Activated CD8-positive, alpha-beta memory T cell treated with anti-CD3 and anti-CD28 coated beads for 36 hours (primary cell): Measurements from ENCODE around the gene OR7A5. TPM values are rescaled to one million over a fixed set of nuclear protein-coding genes. Genes with fewer than 3 reads are reported as not detected.
"Not testable (repeated sequence)": the region's sequence is repeated elsewhere in the genome, so short reads cannot be mapped to it uniquely, and the experiment has no call there.

Experiments
- CTCF ChIA-PET: fragments of 350-600 bp; sonication (Branson Sonifier 250); formaldehyde crosslinking; loops from one replicate; lab custom pipeline; 2021; ENCODE audit warnings: antibody characterized with exemption; lab: Charles Lee
- POLR2A ChIA-PET: fragments of 350-600 bp; sonication (Branson Sonifier 250); formaldehyde crosslinking; loops from one replicate; lab custom pipeline; 2021; ENCODE audit warnings: antibody characterized with exemption; lab: Charles Lee
- total RNA-seq, 2 experiments: library from RNA; stranded (reverse); gene quantifications; one replicate each; pipeline ENCODE4 v1.2.3, GENCODE V29; 2021

OR7A5 gene
- total RNA-seq: not detected

GRCh38 chr19:14835011-14835410 lies at the start of gene OR7A5, which contains the start of gene OR7C1:
Gene OR7A5, minus strand, starts transcription at chr19:14835185. Its CDS starts 6,944 bp downstream, at chr19:14828241.
Gene OR7C1, minus strand, starts transcription at chr19:14835185. Its CDS starts 35,049 bp downstream, at chr19:14800136.
- ChIA-PET CTCF (no interaction called here), POLR2A (no interaction called here)

DNA sequence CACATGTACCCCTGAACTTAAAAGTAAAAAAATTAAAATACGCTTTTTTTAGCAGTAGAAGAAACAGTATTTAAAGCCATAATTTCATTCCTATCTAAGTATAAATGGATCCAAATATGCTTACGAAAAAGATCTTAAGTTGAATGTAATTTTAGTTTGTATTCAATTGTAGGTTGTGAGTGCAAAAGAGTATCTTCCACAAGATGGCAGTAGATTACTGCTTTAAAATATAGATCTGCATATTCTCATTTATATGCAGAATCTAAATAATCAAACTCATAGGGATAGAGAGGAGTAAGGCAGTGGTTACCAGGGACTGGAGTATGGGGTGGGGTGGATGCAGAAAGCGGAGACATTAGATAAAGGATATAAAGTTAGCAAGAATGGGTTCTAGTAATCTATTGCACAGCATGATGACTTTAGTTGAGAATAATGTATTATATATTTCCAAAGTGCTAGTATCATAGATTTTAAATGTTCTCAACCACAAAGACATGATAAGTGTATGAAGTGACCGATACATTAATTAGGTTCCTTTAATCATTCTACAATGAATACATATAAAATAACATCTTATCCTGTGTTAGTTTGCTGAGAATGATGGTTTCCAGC lies 36.7 kb upstream of the OR7A5 start:
- ChIA-PET CTCF (no interaction called here), POLR2A (no interaction called here)

- POLR2A ChIA-PET: no interaction called here
- CTCF ChIA-PET: no interaction called here
Measured at GRCh38 chr19:14868497-14868896, 33.5 kb upstream of the OR7A5 start.

GRCh38 chr19:14848822-14849221 lies 13.8 kb upstream of the OR7A5 start, which contains the start of gene OR7A10:
Gene OR7A10, minus strand, starts transcription at chr19:14848922. Its CDS starts 7,045 bp downstream, at chr19:14841877.
- ChIA-PET POLR2A (no interaction called here), CTCF (interaction anchor here (0.7 kb wide), 1 partner anchor 59 kb away, joined by 3 read pairs; no protein-coding TSS in a partner anchor)

- ChIA-PET CTCF (no interaction called here), POLR2A (no interaction called here)
Measured at GRCh38 chr19:14843578-14843977, 8.6 kb upstream of the OR7A5 start.

DNA sequence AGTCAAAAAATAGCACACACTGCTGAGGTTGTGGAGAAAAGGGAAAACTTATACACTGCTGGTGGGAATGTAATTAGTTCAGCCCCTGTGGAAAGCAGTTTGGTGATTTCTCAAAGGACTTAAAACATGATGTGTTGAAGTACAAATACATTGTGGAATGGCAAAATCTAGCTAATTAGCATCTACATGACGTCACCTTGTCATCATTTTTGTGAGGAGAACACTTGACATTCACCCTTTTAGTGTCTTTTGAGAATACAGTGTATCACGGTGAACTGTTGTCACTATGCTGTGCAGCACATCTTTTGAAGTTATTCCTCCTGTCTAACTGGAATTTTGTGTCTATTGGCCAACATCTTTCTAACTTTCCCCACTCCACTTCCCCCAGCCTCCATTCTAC lies 8.2 kb upstream of the OR7A5 start:
- POLR2A ChIA-PET: no interaction called here
- CTCF ChIA-PET: no interaction called here

DNA sequence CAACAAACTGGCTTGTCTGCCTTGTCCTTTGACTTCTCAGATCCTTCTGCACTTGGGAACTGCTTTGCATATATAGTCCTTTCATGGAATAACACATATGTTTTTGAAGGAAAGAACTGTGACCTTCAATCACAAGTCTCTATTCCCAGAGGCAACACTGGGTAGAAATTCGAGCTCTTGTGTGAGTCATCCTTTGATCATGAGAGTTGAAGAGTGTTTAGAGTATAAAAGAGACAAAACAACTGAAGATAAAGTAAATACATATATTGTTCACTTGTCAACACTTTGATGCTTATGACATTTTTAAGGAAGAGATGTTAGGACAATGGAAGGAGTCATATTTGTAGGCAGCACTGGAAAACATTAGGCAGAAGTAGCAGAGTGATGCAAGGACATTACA lies 5.2 kb upstream of the OR7A5 start:
- POLR2A ChIA-PET: no interaction called here
- CTCF ChIA-PET: no interaction called here

DNA sequence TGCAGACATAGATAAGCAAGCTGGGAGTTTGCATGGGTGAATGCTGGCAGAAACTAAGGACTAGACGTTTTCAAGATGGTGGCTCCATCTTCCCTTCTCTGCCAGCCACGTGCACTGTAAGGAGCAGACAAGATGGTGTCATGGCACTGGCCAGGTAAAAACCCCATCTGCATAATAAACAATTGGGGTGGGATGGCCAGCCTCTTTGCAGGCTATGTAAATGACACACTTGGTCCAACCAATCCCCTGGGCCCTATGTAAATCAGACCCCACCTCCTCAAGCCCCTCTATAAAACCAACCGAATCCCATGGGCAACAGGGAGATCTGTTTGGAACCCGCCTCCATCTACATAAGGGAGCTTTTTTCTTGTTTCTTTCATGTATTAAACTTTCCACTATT lies 2.4 kb upstream of the OR7A5 start:
- POLR2A ChIA-PET: no interaction called here
- CTCF ChIA-PET: no interaction called here

GRCh38 chr19:14830702-14831101 lies 4.3 kb downstream of the OR7A5 start:
- ChIA-PET CTCF (no interaction called here), POLR2A (no interaction called here)

DNA sequence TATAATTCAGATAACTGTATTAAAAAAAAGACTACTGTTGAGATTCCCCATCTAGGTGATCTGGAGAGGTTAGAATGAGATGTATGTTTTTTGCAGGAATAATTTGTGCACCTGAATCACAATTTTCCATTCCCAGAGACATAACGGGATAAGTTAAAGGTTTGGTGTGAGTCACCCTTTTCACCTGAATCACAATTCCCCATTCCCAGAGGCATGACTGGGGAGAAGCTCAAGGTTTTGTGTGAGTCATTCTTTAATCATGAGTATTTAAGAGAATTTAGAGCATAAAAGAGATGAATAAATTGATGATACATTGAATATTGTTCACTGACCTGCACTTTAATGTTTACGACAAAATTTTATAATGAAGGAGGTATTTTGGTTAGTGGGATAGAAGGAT lies 9.0 kb downstream of the OR7A5 start:
- POLR2A ChIA-PET: no interaction called here
- CTCF ChIA-PET: no interaction called here

DNA sequence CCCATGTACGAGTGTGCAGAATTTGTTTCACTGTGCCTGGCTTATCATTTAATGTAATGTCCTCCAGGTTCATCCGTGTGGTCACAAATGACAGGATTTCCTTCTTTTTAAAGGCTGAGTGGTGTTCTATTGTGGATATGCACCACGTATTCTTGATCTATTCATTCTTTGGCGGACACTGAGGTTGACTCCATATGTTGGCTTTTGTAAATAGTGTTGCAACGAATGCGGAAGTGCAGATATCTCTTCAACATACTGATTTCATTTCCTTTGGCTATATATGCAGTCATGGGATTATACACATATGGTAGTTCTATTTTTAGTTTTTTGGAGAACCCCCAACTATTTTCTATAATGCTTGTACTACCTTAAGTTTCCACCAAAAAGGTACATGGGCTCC lies 13.0 kb downstream of the OR7A5 start:
- ChIA-PET CTCF (no interaction called here), POLR2A (no interaction called here)

- ChIA-PET POLR2A (no interaction called here), CTCF (no interaction called here)
Measured at GRCh38 chr19:14818588-14818987, 16.4 kb downstream of the OR7A5 start.

DNA sequence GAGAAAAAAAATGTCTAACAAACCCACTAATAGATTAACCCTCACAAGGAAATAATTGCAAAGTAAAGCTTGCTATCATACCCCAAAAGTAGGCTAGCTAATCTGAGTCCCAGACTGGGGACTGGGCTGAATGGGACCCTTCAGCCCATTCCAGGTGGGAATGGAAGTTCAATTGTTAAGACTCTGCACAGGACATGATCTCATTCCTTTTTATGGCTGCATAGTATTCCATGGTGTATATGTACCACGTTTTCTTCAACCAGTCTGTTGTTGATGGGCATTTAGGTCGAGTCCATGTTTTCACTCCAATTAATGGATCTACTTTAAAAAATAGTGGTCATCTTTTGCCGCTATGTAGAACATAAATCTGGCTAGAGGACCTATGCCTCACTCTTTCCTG lies 17.9 kb downstream of the OR7A5 start:
- ChIA-PET POLR2A (no interaction called here), CTCF (no interaction called here)

DNA sequence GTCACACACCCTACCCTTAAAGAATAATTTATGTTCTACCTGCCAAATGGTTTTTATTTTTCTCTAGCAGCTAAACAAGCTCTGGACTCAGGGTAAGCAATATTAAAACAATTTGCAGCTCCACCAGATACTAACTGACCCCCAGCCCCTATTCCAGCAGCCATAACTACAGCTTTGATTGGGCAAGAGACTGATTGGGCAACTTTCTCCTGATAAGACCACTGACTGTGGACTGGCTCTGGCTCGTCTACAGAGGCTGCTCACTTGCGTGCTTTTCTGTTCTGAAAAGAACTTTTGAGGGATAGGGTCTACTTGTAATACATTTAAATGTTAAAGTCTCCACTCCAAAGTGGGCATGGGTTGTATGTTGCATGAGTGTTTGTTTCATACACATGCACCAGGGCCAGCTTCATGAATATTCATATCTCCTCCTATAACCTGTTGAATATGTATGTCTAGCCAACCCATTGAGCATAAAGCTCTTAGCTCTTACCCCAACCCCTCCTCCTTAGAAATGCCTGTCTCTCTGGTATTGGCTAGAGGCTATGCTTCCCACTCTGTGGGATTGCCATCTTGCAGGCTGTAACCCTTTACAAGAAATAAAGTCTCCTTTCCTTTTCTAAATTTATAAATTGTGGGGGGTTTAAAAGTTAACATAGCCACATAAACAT lies 19.9 kb downstream of the OR7A5 start:
- CTCF ChIA-PET: no interaction called here
- POLR2A ChIA-PET: no interaction called here

- ChIA-PET CTCF (interaction anchor here (0.6 kb wide), 1 partner anchor 585 kb away, joined by 5 read pairs; no protein-coding TSS in a partner anchor), POLR2A (interaction anchor here (0.7 kb wide), 1 partner anchor 1685 kb away, joined by 4 read pairs; no protein-coding TSS in a partner anchor)
Measured at GRCh38 chr19:14809272-14810057, 25.5 kb downstream of the OR7A5 start.

- POLR2A ChIA-PET: no interaction called here
- CTCF ChIA-PET: no interaction called here
Measured at GRCh38 chr19:14804765-14805164, 30.2 kb downstream of the OR7A5 start.

DNA sequence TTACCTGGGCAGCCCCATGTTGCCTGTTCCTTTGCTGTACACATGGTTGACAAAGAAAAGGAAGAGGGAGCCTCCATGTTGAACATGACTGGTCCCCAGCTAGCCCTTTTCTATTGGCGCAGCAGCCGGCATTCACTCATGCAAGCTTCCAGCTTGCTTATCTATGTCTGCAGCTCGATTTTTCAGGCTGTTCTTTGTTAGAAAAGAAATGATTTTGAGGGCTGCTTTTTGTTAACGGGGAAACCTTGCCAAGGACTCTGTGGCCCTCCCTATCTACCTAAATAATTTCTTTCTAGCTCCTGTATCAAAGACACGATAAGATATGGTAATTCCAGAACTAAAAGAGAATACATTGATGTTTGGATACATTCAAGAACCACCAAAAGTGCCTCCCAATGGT lies 36.2 kb downstream of the OR7A5 start:
- POLR2A ChIA-PET: no interaction called here
- CTCF ChIA-PET: no interaction called here

- ChIA-PET CTCF (no interaction called here), POLR2A (no interaction called here)
Measured at GRCh38 chr19:14796021-14796420, 39.0 kb downstream of the OR7A5 start.

GRCh38 chr19:14795078-14795721 lies 39.8 kb downstream of the OR7A5 start:
- POLR2A ChIA-PET: no interaction called here
- CTCF ChIA-PET: no interaction called here

GRCh38 chr19:14792250-14792649 lies 42.7 kb downstream of the OR7A5 start:
- POLR2A ChIA-PET: not testable (repeated sequence)

More at GRCh38 chr19:14792250-14792649, 42.7 kb downstream of the OR7A5 start:
- CTCF ChIA-PET: interaction anchor here (1.6 kb wide), 1 partner anchor 10 kb away, joined by 3 read pairs; no protein-coding TSS in a partner anchor
